MM.1S (cell line): Measurements from ENCODE around the gene DNAJA1.

Experiments used
- DNase-seq: peaks from one replicate; pipeline ENCODE4 v3.0.0-alpha.2; 2015
- H2AFZ ChIP-seq: fragments of 300-600 bp; sonication (generic); 2 replicates; pipeline ENCODE4 v1.6.0; 2016; ENCODE audit warnings: antibody characterized with exemption, low read length
- H3F3A ChIP-seq: fragments of 300-600 bp; sonication (generic); 2 replicates; pipeline ENCODE4 v1.6.1; 2016; ENCODE audit warnings: mild to moderate bottlenecking, antibody characterized with exemption, low read length, moderate library complexity, mixed read lengths; ENCODE audit not compliant: insufficient read depth
- H3K27ac ChIP-seq: fragments of 300-600 bp; sonication (generic); 2 replicates; pipeline ENCODE4 v1.5.1; 2016; ENCODE audit warnings: mild to moderate bottlenecking, low read length
- H3K27me3 ChIP-seq: fragments of 300-600 bp; sonication (generic); replicated peaks from 2 replicates; pipeline ENCODE4 v1.6.0; 2016; ENCODE audit warnings: low read length; ENCODE audit not compliant: insufficient read depth
- H3K36me3 ChIP-seq: fragments of 300-600 bp; sonication (generic); replicated peaks from 2 replicates; pipeline ENCODE4 v1.6.1; 2016; ENCODE audit warnings: mild to moderate bottlenecking, low read length, mixed read lengths; ENCODE audit not compliant: insufficient read depth
- H3K4me1 ChIP-seq: fragments of 300-600 bp; sonication (generic); 2 replicates; pipeline ENCODE4 v1.6.1; 2016; ENCODE audit warnings: low read length, mixed read lengths
- H3K4me2 ChIP-seq: fragments of 300-600 bp; sonication (generic); 2 replicates; pipeline ENCODE4 v1.6.0; 2016; ENCODE audit warnings: low read depth, low read length
- H3K4me3 ChIP-seq: fragments of 300-600 bp; sonication (generic); 2 replicates; pipeline ENCODE4 v1.5.1; 2016; ENCODE audit warnings: low read length, mixed read lengths
- H3K79me2 ChIP-seq: fragments of 300-600 bp; sonication (generic); 2 replicates; pipeline ENCODE4 v1.6.1; 2016; ENCODE audit warnings: mixed run types, low read length, mixed read lengths
- H3K9ac ChIP-seq: fragments of 300-600 bp; sonication (generic); 2 replicates; pipeline ENCODE4 v1.6.1; 2016; ENCODE audit warnings: low read length, mixed read lengths
- H3K9me2 ChIP-seq: fragments of 300-600 bp; sonication (generic); replicated peaks from 2 replicates; pipeline ENCODE4 v1.6.1; 2016; ENCODE audit warnings: mild to moderate bottlenecking, low read length, mixed read lengths; ENCODE audit not compliant: insufficient read depth
- H3K9me3 ChIP-seq: fragments of 300-600 bp; sonication (generic); replicated peaks from 2 replicates; pipeline ENCODE4 v1.6.1; 2016; ENCODE audit warnings: mild to moderate bottlenecking, low read length, mixed read lengths; ENCODE audit not compliant: insufficient read depth
- H4K20me1 ChIP-seq: fragments of 300-600 bp; sonication (generic); 2 replicates; pipeline ENCODE4 v1.6.1; 2016; ENCODE audit warnings: mild to moderate bottlenecking, low read length, moderate library complexity, mixed read lengths; ENCODE audit not compliant: insufficient read depth
- CTCF ChIP-seq: fragments of 300-600 bp; sonication (generic); IDR thresholded peaks from 2 replicates; pipeline ENCODE4 v1.5.1; 2016; ENCODE audit warnings: antibody characterized with exemption, low read length, mixed read lengths
- EZH2 ChIP-seq: fragments of 300-600 bp; sonication (generic); optimal IDR thresholded peaks from 2 replicates; pipeline ENCODE3; 2017; ENCODE audit warnings: low read depth, mild to moderate bottlenecking, antibody characterized with exemption, low read length, mixed read lengths
- EZH2phosphoT487 ChIP-seq: fragments of 300-600 bp; sonication (generic); IDR thresholded peaks from 2 replicates; pipeline ENCODE4 v1.6.1; 2018; ENCODE audit warnings: antibody characterized with exemption, low read length

DNAJA1 gene

GRCh38 chr9:33029231-33029786 is 4.2 kb downstream of the DNAJA1 start:
- H3K4me1 ChIP-seq = peaks cover 23% of the 10 kb centered on the region
- H3K27ac ChIP-seq = no peak overlapping the region
- 0 out of 2 replicates have a peak, but pooled peaks cover 6% of the 10 kb centered on the region for H3F3A ChIP-seq
- H3K4me2 ChIP-seq = 0 out of 2 replicates have a peak overlapping the region, but pooled peaks have one; percentile 3
- peaks cover 53% of the 10 kb centered on the region for H4K20me1 ChIP-seq
- H3K9ac ChIP-seq = no peak overlapping the region
- H3K27me3 ChIP-seq = no peaks in the 10 kb centered on the region
- H3K36me3 ChIP-seq = peaks cover 36% of the 10 kb centered on the region
- H3K79me2 ChIP-seq = peaks cover 97% of the 10 kb centered on the region
- H3K4me3 ChIP-seq = no peak overlapping the region
- no peak overlapping the region for H2AFZ ChIP-seq
- no peaks in the 10 kb centered on the region for H3K9me3 ChIP-seq
- no peak for DNase-seq
- TF ChIP-seq EZH2 (no peak), CTCF (no peak), EZH2phosphoT487 (no peak)
- H3K9me2 ChIP-seq = no peaks in the 10 kb centered on the region

- Histone ChIP-seq H3K4me2 (no peak overlapping the region), H4K20me1 (peaks cover 53% of the 10 kb centered on the region), H3K79me2 (peaks cover 99% of the 10 kb centered on the region), H3K9me2 (no peaks in the 10 kb centered on the region), H3F3A (0 out of 2 replicates have a peak, but pooled peaks cover 7% of the 10 kb centered on the region), H3K9me3 (no peaks in the 10 kb centered on the region), H3K27ac (no peak overlapping the region), H3K4me1 (peaks cover 23% of the 10 kb centered on the region; the same call in 1 of the 2 replicates), H3K9ac (no peak overlapping the region), H3K4me3 (no peak overlapping the region), H3K27me3 (no peaks in the 10 kb centered on the region), H3K36me3 (peaks cover 43% of the 10 kb centered on the region), H2AFZ (no peak overlapping the region)
- no peak for DNase-seq
- TF ChIP-seq EZH2 (no peak), EZH2phosphoT487 (no peak), CTCF (no peak)
Measured at GRCh38 chr9:33030285-33030684, 5.2 kb downstream of the DNAJA1 start.

GRCh38 chr9:33032292-33032691 is 7.2 kb downstream of the DNAJA1 start:
- TF ChIP-seq CTCF (no peak), EZH2 (no peak), EZH2phosphoT487 (no peak)
- no peaks in the 10 kb centered on the region for H3K9me2 ChIP-seq
- H3K4me3 ChIP-seq = no peak overlapping the region
- DNase-seq = no peak
- no peak overlapping the region for H3K4me2 ChIP-seq
- no peaks in the 10 kb centered on the region for H3K9me3 ChIP-seq
- no peaks in the 10 kb centered on the region for H3K27me3 ChIP-seq
- 0 out of 2 replicates have a peak, but pooled peaks cover 7% of the 10 kb centered on the region for H3F3A ChIP-seq
- H3K36me3 ChIP-seq = peaks cover 57% of the 10 kb centered on the region
- H2AFZ ChIP-seq = no peak overlapping the region
- peaks cover 94% of the 10 kb centered on the region for H3K79me2 ChIP-seq
- peaks cover 14% of the 10 kb centered on the region; the same call in 1 of the 2 replicates for H3K4me1 ChIP-seq
- peaks cover 43% of the 10 kb centered on the region for H4K20me1 ChIP-seq
- H3K9ac ChIP-seq = no peak overlapping the region
- H3K27ac ChIP-seq = no peak overlapping the region
